RKO (cell line): ENCODE data around the gene XXYLT1.
"Not testable (repeated sequence)": the region's sequence is repeated elsewhere in the genome, so short reads cannot be mapped to it uniquely, and the experiment has no call there.

ENCODE experiments used
- DNase-seq: peaks from one replicate; pipeline ENCODE4 v3.0.0-alpha.2; 2016; ENCODE audit warnings: low spot score

Gene XXYLT1

GRCh38 chr3:195096484-195097330, 174.3 kb downstream of the XXYLT1 start:
- DNase-seq: no peak

GRCh38 chr3:195096053-195096452, 174.9 kb downstream of the XXYLT1 start:
- no peak for DNase-seq

- no peak for DNase-seq
Observed at GRCh38 chr3:195095704-195096036, 175.3 kb downstream of the XXYLT1 start.

- DNase-seq: no peak
Observed at GRCh38 chr3:195095035-195095703, 175.8 kb downstream of the XXYLT1 start.

GRCh38 chr3:195094191-195094921, 176.6 kb downstream of the XXYLT1 start:
- DNase-seq: no peak

- DNase-seq: no peak
Observed at GRCh38 chr3:195093731-195094130, 177.2 kb downstream of the XXYLT1 start.

GRCh38 chr3:195087840-195088601, 182.9 kb downstream of the XXYLT1 start:
- not testable (repeated sequence) for DNase-seq

GRCh38 chr3:195087328-195087727, 183.6 kb downstream of the XXYLT1 start:
- no peak for DNase-seq

- no peak for DNase-seq
Observed at GRCh38 chr3:195086885-195087284, 184.1 kb downstream of the XXYLT1 start.

- no peak for DNase-seq
Observed at GRCh38 chr3:195086341-195086740, 184.6 kb downstream of the XXYLT1 start.

GRCh38 chr3:195085356-195086130, 185.4 kb downstream of the XXYLT1 start:
- no peak for DNase-seq

GRCh38 chr3:195084746-195085145, 186.2 kb downstream of the XXYLT1 start:
- no peak for DNase-seq

GRCh38 chr3:195083659-195084058, 187.3 kb downstream of the XXYLT1 start:
- no peak for DNase-seq

GRCh38 chr3:195082811-195083210, 188.1 kb downstream of the XXYLT1 start:
- DNase-seq: no peak

- no peak for DNase-seq
Observed at GRCh38 chr3:195081242-195081963, 189.6 kb downstream of the XXYLT1 start.

- no peak for DNase-seq
Observed at GRCh38 chr3:195080571-195081151, 190.3 kb downstream of the XXYLT1 start.

- no peak for DNase-seq
Observed at GRCh38 chr3:195080125-195080524, 190.8 kb downstream of the XXYLT1 start.

GRCh38 chr3:195079636-195080035, 191.3 kb downstream of the XXYLT1 start:
- no peak for DNase-seq

- DNase-seq: no peak
Observed at GRCh38 chr3:195078891-195079440, 192.0 kb downstream of the XXYLT1 start.
